22Rv1 (cell line): Measurements from ENCODE around the gene EGLN3.

Experiments
- ZFX ChIP-seq: fragments of 450-650 bp; IDR thresholded peaks from 2 replicates; pipeline ENCODE4 v1.6.1; 2017; ENCODE audit warnings: antibody characterized with exemption, borderline replicate concordance
- TF ChIP-seq, protein P1 (sequence below): fragments of 450-650 bp; IDR thresholded peaks from 2 replicates; pipeline ENCODE4 v1.5.1; 2017; ENCODE audit warnings: mild to moderate bottlenecking

DNA sequence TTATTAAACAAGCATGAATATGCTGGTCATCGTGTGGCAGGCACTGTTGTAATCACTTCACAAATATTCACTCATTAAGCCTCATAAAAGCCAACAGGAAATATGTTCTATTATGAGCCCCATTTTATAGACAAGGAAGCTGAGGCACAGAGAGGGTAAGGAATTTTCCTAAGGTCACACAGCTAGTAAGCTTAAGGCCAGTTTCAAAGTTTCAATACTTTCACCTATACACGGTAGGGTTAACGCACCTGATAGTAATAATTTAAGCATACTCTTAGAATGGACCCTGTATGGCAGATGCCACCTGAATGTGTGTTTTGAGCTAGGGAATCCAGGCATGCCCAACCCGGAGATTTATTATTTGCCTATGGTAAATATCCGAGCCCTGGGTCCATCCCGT, 39.8 kb downstream of the EGLN3 start:
- TF ChIP-seq, protein P1, sequence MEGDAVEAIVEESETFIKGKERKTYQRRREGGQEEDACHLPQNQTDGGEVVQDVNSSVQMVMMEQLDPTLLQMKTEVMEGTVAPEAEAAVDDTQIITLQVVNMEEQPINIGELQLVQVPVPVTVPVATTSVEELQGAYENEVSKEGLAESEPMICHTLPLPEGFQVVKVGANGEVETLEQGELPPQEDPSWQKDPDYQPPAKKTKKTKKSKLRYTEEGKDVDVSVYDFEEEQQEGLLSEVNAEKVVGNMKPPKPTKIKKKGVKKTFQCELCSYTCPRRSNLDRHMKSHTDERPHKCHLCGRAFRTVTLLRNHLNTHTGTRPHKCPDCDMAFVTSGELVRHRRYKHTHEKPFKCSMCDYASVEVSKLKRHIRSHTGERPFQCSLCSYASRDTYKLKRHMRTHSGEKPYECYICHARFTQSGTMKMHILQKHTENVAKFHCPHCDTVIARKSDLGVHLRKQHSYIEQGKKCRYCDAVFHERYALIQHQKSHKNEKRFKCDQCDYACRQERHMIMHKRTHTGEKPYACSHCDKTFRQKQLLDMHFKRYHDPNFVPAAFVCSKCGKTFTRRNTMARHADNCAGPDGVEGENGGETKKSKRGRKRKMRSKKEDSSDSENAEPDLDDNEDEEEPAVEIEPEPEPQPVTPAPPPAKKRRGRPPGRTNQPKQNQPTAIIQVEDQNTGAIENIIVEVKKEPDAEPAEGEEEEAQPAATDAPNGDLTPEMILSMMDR, result no peak
- no peak for TF ChIP-seq ZFX
